SKM-1 treated with dmso at 0.1 percent for 144 hours (cell line): ENCODE measurements around the gene NUDT1.

Source experiments
- DNase-seq: peaks from one replicate; lab custom pipeline; 2025; ENCODE audit not compliant: unreplicated experiment; lab: John Stamatoyannopoulos, UW

Gene NUDT1

DNA sequence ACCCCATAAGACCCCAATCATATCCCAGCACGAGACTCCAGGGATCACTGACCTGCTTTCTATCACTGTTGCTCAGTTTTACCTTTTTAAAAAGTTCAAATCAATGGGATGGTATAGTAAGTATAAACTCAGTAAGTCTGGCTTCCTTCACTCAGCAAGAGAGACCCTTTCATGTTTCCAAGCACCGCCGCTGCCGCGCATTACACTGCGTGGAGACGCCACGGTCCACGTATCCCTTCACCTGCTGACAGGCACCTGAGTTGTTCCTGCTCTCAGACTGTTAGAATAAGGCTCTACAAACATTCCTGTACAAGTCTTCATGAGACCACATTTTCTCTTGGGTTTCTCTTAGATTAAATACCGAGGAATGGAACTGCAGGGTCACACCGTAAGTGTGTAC, 37.6 kb upstream of the NUDT1 start:
- no peak for DNase-seq

DNA sequence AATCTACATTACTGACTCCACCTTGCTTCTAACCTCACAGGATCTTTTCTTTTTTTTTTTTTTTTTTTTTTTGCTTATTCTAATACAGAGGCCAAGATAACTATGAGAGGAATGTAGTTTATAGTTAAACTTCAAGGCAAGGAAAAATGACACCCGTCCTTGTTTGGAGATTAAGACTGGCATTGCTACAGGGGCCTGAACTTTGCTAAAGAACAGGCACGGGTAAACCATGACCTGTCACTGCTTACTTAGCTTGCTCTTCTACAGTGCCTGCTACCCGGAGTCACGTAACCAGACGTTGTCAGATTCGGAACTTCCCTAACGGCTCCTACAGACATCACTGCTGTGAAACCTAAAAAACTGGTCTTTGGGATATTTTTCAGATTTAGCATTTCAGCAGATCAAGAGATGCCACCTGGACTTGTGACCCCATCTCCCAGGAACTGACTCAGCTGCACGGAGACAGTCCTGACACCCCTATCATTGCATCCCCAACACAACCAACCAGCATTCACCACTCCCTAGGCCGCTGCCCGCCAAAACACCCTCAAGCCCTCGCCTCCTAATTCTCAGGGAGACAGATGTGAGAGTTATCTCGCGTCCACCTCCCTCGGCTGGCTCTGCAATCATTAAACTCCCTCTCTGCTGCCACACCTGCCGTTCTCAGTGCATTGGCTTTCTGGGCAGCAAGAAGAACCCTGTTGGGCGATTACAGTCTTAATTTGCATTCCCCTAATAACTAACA, 36.8 kb upstream of the NUDT1 start:
- no peak for DNase-seq

DNA sequence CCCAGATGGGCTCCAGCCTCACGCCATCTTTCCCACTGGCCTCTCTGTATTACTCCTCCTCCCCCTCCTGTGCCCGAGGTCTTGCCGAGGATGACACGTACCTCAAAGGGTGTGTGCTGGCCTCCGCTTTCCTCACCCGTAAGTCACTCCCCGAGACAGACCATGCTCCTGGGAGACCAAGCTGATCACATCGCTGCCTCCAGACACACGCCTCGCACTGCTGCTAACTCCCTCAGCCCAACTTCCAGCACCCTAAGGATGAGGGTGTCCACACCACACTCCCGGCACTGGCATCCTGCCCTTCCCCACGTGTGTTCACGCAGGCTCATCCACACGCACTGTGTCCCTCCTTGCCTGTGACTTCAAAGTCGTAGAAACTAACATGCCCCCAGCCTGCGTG, 33.3 kb upstream of the NUDT1 start:
- no peak for DNase-seq

DNA sequence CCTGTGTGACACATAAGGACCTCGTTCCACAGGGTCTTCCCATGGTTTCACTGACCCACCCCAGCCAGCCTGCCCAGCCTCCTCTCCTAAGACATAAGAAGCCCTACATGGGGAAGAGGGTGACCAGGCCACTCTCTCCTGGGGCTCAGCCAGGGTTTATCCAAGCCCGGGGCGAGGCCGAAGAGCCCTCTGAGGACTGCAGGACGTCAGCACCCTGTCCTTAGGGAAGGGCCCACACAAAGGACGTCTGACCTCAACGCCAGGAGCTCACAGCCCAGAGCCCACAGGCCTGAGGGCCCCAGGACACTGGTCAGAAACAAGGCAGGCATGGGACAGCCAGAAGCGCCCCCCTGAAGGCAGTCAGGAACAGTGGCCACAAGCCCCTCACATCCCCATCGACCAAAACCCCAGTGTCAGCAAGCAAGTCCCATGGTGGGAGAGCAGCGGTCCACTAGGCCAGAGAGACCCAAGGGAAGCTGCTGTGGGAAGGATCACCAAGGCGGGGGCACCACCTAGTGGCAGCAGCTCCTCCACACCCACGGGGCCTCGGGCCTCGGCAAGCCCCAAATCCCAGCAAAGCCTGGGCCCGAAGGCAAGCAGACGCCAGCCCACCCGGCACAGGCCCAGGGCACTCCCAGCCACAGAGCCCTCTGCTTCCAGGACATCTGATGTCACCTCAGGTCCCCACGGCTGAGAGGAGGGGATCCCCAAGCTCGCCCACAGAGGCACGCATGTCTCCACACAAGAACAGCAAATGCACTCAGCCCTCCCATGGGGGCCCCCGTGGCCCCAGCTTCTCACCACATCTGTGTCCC, 32.7 kb upstream of the NUDT1 start:
- DNase-seq: no peak

DNA sequence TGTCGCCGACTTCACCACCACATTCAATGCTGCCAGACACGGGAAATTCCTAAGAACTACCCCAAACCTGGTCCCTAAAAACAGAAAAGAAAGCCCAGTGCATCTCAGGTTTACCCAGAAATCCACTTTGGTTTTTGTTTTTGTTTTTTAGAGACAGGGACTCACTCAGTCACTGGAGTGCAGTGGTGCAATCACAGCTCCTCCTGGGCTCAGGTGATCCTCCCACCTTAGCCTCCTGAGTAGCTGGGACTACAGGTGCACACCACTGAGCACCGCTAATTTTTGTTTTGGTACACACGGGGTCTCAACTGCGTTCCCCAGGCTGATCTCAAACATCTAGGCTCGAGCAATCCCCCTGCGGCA, 32.1 kb upstream of the NUDT1 start:
- no peak for DNase-seq

DNA sequence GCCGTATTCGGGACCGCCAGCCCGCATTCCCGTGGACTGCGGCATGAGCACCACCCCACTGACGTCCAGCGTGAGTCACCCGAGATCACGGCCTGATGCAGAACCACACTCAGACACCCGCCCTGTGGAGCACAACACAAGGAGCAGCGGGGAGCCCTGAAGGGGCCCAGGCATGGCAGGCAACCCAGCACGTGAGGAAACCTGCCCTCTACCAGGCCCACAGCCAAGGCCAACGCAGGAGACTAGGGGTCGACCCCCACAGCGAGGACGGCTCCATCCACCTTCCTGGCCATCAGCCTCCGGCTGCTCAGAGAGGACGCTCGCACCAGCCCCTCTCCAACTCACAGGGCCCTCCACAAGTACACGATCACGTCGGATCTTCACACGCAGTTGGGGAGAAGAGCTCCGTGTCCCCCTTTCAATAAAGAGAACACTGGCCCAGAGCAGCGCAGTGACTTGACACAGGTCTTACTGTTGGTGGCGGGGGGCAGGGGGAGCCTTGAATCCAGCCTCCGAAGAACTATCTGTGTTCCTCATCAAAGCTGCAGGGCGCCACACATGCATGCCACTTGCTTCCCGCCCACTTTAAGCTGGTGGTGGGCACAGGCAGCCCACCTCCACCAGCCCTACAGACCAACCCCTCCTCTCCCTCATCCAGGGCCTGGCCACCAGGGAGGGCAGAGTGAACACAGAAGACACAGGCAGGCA, 31.3 kb upstream of the NUDT1 start:
- DNase-seq: no peak

DNA sequence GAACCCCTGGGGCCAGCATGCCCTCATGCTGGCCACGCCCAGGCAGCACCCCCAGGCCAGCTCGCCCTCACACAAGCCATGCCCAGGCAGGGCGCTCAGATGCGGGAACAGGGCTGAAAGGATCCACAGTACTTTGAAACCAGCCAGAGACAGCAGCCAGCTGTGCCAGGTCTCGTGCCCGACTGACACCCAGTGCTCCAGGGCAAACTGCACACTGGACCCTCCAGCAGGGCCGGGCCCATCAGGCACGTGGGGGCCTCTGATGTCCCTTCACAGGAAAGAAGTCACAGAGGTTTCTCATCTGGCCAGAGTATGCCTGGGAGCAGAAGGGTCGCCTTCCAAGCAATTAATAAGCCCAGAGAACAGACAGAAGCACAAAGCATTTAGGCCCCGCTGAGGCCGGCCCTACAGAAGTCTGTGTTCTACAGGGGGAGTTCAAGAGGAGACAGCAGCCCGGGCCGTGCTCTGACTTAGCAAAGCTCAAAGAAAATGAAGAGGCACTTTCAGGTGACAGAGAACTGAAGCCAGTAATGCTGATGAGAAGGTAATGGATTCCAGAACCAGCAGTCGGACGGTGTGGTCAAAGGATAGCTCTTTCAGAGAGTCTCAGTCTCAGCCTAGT, 30.7 kb upstream of the NUDT1 start:
- DNase-seq: no peak

DNA sequence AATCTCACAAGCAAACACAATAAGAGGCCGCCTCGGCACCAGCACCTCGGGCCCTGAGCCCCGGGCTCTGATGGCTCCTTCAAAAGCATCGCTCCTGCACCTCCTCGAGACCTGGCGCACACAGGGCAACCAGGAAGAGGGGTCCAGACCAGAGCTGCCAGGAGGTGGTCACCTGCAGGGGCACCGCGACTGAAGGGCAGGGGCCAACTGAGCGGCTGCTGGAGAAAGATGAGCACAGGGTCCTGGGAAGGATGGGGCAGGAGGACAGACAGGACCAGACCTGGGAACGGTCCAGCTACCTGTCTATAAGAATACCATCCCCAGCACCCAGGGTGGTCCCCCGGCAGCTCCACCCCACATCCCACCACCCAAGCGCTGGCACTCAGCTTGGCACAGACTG, 30.1 kb upstream of the NUDT1 start:
- DNase-seq: no peak

DNA sequence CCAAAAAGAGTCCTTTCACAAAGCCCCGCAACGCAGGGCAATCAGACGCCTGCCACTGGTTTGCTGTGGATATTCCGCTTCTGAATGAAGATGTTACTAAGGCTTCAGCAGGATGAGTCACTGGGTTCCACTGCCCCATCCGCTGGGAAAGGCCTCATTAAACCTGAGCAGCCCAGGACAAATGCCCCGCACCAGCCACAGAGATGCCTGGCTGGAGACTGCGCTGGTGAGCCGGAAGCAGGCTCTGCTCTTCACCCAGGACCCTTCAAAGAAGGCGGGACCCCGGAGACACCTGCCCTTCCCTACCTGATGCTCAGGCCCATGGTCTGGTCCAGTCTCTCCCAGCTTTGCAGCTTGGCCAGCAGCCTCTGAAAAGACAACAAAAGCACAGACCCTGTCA, 29.1 kb upstream of the NUDT1 start:
- DNase-seq: no peak

DNA sequence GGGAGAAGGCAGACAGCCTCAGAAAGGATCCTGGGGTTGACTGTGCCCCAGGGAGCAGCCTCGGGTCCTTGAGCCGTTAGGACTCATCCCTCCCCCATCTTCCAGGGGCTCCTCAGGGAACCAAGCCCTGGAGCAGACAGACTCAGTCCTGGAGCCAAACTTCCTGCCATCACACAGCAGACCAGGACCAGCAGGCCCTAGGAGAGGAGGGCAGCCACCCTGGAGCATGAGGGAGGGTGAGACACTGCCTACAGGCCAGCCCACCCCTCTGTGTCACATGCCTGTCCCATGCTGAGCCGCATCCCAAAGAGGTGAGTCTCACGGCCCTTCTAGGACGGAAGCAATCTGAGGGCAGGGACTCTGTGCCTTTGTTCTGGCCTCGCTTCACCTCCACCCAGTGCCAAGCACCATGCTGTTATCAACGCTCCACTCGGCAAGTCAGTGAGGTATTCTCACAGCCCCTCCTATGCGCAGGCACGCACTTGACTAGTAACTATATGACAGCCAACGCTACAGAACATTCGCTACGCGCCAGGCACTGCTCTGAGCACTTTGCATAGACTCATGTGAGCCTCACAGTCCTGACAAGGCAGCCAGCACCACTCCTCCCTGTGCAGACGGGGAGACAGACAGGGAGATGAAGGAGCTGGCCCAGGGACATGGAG, 28.3 kb upstream of the NUDT1 start:
- DNase-seq: no peak

DNA sequence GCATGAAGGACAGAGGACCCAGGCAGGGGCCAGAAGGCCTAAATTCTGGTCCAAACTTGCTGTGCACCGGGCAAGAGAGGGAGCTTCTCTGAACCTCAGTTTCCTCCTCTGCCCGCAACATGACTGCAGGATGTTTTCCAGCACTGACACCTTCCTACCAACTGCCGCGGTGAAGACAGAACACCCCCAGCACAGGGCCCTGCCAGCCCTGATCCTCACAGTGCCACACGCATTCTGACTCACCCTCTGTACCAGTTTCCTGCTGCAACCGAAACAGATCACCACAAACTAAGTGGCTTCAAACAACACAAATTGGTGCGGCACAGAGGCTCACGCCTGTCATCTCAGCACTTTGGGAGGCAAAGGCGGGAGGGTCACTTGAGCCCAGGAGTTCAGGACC, 27.4 kb upstream of the NUDT1 start:
- no peak for DNase-seq

DNA sequence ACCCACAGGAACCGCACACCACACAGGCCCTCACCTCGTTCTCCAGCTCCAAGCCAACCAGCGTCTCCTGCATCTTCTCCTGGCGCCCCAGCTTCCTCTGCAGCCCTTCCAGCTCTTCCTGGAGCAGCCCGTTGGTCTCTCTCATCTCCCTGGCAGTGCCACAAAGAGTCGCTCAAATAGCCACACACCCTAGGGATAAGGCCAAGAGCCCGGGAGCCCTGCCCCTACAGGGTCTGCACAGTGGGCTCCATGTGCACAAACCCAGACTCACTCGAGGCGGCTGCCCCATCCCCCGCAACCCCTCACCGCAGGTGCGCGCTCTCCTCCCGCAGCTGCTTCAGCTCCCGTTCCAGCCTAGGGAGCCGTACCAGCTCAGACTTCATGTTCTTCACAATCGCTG, 26.2 kb upstream of the NUDT1 start:
- no peak for DNase-seq

DNA sequence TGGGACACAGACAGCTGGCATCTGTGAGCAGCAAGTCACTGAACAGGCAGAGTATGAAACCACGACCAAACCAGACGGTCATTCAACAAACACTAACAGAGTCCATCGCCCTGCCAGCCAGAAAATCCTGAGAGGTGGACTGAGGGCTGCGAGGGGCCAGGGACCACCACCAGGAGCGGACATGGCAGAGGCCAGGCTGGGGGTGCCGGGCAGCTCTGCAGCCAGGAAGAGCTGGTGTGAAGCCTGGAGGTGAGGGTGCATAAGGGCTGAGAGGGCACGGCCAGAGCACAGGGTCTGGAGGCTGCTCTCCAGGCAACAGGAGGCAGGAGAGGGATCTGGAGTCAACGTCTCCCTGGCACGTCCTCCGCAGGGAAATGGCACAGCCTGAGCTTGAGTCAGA, 24.8 kb upstream of the NUDT1 start:
- no peak for DNase-seq

DNA sequence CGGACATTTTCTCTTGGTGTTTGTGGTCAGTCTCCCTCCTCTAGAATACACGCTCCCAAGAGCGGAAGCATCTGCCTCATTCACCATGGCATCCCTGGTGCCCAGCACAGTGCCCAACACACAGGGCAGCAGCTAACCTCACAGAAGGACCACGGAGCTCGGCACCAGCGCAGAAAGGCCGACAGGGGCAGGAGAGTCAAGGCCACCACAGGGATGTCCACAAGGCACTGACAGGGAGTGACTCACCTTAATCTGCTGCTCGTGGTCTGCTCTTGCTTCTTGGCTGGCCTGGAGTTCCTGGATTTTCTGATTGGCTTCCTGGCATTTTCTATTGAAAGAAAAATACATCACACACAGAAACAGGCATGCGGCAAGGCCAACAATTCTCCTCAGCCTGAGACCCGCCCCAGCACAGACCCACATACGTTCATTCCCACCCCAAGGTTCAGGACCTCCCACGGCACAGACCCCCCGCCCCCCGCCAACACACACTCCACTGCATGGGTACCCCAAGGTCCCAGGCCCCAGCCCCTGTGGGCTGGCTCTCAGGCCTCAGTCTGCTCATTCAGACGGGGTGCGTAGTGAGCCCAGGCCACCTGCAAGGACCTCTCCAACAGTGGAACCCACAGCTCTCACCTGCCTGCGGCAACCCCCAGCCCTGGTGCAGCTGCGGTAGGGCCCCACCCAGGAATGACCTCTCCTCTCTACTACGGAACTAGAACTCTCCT, 24.1 kb upstream of the NUDT1 start:
- DNase-seq: no peak

DNA sequence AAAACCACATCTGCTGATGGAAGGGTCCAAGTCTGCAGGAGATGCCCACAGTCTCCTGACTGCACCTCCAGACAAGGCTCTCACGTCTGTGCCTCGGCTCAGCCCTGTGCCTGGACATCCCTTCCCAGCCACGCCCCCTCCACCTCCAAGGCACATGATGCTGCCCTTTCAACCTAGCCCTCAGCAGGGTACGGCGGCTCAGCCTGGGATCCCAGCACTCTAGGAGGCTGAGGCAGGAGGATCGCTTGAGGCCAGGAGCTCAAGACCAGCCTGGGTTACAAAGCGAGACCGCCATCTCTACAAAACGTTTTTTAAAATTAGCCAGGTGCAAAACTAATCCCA, 23.6 kb upstream of the NUDT1 start:
- no peak for DNase-seq

DNA sequence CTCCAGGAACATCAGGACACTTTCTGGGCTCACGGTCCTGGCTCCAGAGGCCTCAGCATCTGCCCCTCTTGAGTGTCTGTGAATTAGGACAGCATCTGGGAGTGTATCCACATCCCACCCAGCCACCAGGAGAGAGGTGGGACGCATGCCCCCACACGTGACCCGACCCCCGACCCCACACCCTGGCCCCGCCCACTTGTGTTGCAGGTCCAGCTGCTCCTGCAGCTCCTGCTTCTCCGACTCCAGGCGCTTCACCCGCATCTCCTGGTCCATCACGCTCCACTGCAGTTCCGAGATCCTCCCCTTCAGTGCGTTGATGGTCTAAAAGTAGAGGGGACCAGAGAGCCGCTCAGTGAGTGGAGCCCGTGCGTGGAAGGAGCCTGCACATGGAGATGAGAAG, 22.9 kb upstream of the NUDT1 start:
- DNase-seq: no peak

DNA sequence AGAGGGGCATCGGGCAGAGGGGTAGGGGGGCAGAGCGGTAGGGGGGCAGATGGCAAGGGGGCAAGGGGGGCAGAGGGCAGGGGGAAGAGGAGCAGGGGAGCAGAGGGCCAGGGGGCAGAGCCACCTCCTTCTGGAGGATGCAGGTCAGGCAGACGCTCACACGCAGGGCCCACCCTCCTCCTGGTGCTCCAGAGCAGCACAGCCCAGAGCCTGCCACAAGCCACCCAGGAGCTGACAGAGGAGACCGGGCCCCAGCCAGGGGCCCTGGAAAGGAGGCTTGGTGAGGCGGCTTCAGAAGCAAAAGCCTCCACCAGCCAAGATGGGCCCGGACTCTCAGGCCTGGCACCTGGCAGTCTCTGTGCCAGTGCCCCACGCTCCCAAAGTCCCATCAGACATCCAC, 22.4 kb upstream of the NUDT1 start:
- no peak for DNase-seq

DNA sequence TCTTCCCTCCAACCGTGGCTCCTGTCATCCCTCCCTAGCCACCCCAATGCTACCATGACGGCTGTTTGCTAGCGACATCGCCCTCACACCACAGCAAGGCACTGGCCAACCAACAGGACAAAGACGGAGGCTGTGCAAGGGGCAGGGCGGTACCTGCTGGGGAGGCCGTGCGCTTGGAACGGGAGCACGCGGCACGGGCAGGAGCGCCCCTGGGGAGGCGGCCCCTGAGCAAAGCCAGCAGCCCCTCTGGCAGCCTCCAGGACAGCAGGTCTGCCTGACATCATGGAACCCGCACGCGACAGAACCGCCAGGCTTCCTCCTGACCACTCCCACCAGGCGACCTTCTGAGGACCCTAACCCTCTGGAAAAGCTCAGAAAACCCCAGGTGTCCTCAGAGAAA, 22.0 kb upstream of the NUDT1 start:
- DNase-seq: no peak

DNA sequence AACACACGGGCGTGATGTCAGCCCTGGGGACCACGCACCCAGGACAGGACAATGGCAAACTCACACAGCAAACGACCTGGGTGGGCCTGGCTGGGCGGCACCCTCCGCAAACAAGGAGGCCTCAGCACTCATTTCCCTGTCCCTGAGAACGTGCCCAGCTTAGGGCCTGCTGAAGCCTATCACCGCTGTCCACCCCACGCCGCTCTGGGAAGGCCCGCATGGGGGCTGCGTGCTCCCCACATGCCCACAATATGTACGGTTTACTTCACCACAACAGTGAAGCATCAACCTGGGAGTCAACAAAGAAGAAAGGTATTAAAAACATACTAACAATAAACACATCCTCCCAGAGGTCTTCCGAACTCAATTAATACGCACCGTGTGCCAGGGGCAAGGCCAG, 21.5 kb upstream of the NUDT1 start:
- DNase-seq: no peak

DNA sequence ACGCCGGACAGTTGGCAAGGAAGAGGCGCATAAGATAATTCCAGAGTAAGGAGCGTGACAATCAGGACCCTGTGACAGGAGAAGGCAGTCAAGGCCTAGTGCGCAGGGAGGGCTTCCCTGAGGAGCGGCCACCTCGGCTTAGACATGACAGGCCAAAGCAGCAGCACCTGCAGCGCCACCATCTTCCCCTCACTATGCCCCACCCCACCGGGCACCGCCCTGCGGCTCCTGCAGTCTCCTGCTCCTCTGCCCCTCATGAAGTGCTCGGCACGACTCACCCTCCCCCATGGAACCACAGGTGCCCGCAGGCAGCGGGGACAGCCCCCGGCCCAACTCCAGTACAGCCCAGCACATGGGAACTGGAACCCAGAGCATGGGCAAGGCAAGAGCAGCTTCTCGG, 21.1 kb upstream of the NUDT1 start:
- no peak for DNase-seq

DNA sequence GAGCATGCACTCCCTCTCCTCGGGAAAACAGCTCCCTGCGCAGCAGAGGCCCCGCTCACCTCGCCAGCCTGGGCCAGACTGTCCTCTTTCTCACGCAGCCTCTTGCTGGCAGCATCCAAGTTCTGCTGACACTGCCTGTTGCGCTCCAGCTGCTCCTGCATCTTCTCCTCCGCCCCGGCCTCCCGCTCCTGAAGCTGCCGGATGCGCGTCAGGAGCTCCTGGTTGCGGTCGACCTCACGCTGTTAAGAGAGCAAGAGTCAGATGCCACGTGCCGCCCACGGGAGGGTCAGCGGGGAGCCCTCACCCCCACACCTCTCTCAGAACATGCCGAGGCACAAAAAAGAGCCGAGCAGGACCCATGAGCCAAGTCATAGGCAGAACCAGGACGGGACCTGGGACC, 19.5 kb upstream of the NUDT1 start:
- no peak for DNase-seq
